HEK293 (cell line): ENCODE measurements around the gene PIGR.

Source experiments
- CTCF ChIA-PET: fragments of 350-600 bp; formaldehyde crosslinking; extraction: SDS; loops from one replicate; lab custom pipeline; 2021; ENCODE audit warnings: antibody characterized with exemption; lab: Yijun Ruan, JAX
- POLR2A ChIA-PET: fragments of 300-600 bp; formaldehyde crosslinking; extraction: SDS; loops from one replicate; lab custom pipeline; 2020; ENCODE audit warnings: antibody characterized with exemption, inconsistent platforms; lab: Yijun Ruan, JAX
- H3K27ac ChIP-seq: fragments of 200-500 bp; sonication (Bioruptor generic); 2 replicates; pipeline ENCODE4 v1.5.1; 2014; ENCODE audit warnings: low read depth, low read length, control low read depth, inconsistent platforms; ENCODE audit errors: extremely low read depth
- H3K36me3 ChIP-seq, 2 experiments: fragments of 200-500 bp in 1 of 2; sonication (Bioruptor generic) in 1 of 2; 1 replicate in 1 of 2; 2 replicates in 1 of 2; pipeline ENCODE4 v1.5.1; 2014 to 2017; ENCODE audit warnings: inconsistent platforms in 2 of 2, low read length in 2 of 2; ENCODE audit not compliant: control insufficient read depth in 2 of 2, insufficient read depth in 1 of 2
- H3K4me1 ChIP-seq: fragments of 200-500 bp; sonication (Bioruptor generic); 2 replicates; pipeline ENCODE4 v1.5.1; 2014; ENCODE audit warnings: mild to moderate bottlenecking, low read length, inconsistent platforms; ENCODE audit not compliant: control insufficient read depth, insufficient read depth
- H3K4me3 ChIP-seq: 2 replicates; pipeline ENCODE4 v1.5.1; 2011; ENCODE audit warnings: low read depth, mild to moderate bottlenecking, control low read depth, low read length, moderate library complexity
- H3K9me3 ChIP-seq: fragments of 200-500 bp; sonication (Bioruptor generic); 2 replicates; pipeline ENCODE4 v1.5.1; 2014; ENCODE audit warnings: low read depth, low read length, inconsistent platforms; ENCODE audit not compliant: control insufficient read depth, insufficient read depth
- ELK4 ChIP-seq: IDR thresholded peaks from 2 replicates; pipeline ENCODE4 v1.6.1; 2011; ENCODE audit warnings: mild to moderate bottlenecking, low read depth, low read length, borderline replicate concordance
- GLI4 ChIP-seq: fragments of 450-650 bp; formaldehyde crosslinking; IDR thresholded peaks from 2 replicates; pipeline ENCODE4 v1.5.1; 2016; ENCODE audit warnings: missing biosample characterization, missing genetic modification characterization
- KLF1 ChIP-seq: fragments of 450-650 bp; formaldehyde crosslinking; IDR thresholded peaks from 2 replicates; pipeline ENCODE4 v1.5.1; 2016; ENCODE audit warnings: missing biosample characterization, missing genetic modification characterization
- MEIS1 ChIP-seq: sonication (generic); formaldehyde crosslinking; IDR thresholded peaks from 2 replicates; pipeline ENCODE4 v1.8.1; 2022; ENCODE audit warnings: missing genetic modification reagents, mild to moderate bottlenecking, borderline replicate concordance
- PRDM1 ChIP-seq: fragments of 450-650 bp; formaldehyde crosslinking; IDR thresholded peaks from 2 replicates; pipeline ENCODE4; 2016; ENCODE audit warnings: missing biosample characterization, missing genetic modification characterization
- REPIN1 ChIP-seq: fragments of 450-650 bp; formaldehyde crosslinking; IDR thresholded peaks from 2 replicates; pipeline ENCODE4 v1.5.1; 2017; ENCODE audit warnings: missing biosample characterization, missing genetic modification characterization, low read depth
- SP2 ChIP-seq: fragments of 450-650 bp; formaldehyde crosslinking; IDR thresholded peaks from 2 replicates; pipeline ENCODE4 v1.5.1; 2016; ENCODE audit warnings: missing biosample characterization, missing genetic modification characterization
- YY1 ChIP-seq: fragments of 450-650 bp; formaldehyde crosslinking; IDR thresholded peaks from 2 replicates; pipeline ENCODE4 v1.5.1; 2018; ENCODE audit warnings: missing biosample characterization, missing genetic modification characterization
- ZEB2 ChIP-seq: fragments of 450-650 bp; formaldehyde crosslinking; IDR thresholded peaks from 2 replicates; pipeline ENCODE4 v1.5.1; 2016; ENCODE audit warnings: missing biosample characterization, missing genetic modification characterization
- ZNF138 ChIP-seq: fragments of 450-650 bp; formaldehyde crosslinking; IDR thresholded peaks from 2 replicates; pipeline ENCODE4 v1.5.1; 2016; ENCODE audit warnings: missing biosample characterization, missing genetic modification characterization, borderline replicate concordance
- ZNF155 ChIP-seq: fragments of 450-650 bp; formaldehyde crosslinking; IDR thresholded peaks from 2 replicates; pipeline ENCODE4 v1.5.1; 2016; ENCODE audit warnings: missing biosample characterization, missing genetic modification characterization
- ZNF266 ChIP-seq: fragments of 450-650 bp; formaldehyde crosslinking; IDR thresholded peaks from 2 replicates; pipeline ENCODE4 v1.5.1; 2016; ENCODE audit warnings: missing biosample characterization, missing genetic modification characterization, low read depth
- ZNF366 ChIP-seq: fragments of 450-650 bp; formaldehyde crosslinking; conservative IDR thresholded peaks from 2 replicates; pipeline ENCODE4 v1.5.1; 2016; ENCODE audit warnings: missing biosample characterization, missing genetic modification characterization
- ZNF426 ChIP-seq: fragments of 450-650 bp; formaldehyde crosslinking; IDR thresholded peaks from 2 replicates; pipeline ENCODE4 v1.5.1; 2017; ENCODE audit warnings: missing biosample characterization, missing genetic modification characterization, mild to moderate bottlenecking, inconsistent platforms, moderate library complexity
- ZNF510 ChIP-seq: fragments of 450-650 bp; formaldehyde crosslinking; IDR thresholded peaks from 2 replicates; pipeline ENCODE4 v1.5.1; 2018; ENCODE audit warnings: mild to moderate bottlenecking, missing genetic modification characterization, missing biosample characterization; ENCODE audit not compliant: insufficient replicate concordance
- ZNF514 ChIP-seq: fragments of 450-650 bp; formaldehyde crosslinking; IDR thresholded peaks from 2 replicates; pipeline ENCODE4 v1.5.1; 2016; ENCODE audit warnings: missing biosample characterization, missing genetic modification characterization
- ZNF610 ChIP-seq: fragments of 450-650 bp; formaldehyde crosslinking; IDR thresholded peaks from 2 replicates; pipeline ENCODE4 v1.5.1; 2016; ENCODE audit warnings: missing biosample characterization, missing genetic modification characterization, borderline replicate concordance
- ZNF639 ChIP-seq: fragments of 450-650 bp; formaldehyde crosslinking; IDR thresholded peaks from 2 replicates; pipeline ENCODE4 v1.5.1; 2016; ENCODE audit warnings: missing biosample characterization, missing genetic modification characterization
- ZNF664 ChIP-seq: fragments of 450-650 bp; formaldehyde crosslinking; IDR thresholded peaks from 2 replicates; pipeline ENCODE4 v1.5.1; 2016; ENCODE audit warnings: missing biosample characterization, missing genetic modification characterization
- ZSCAN4 ChIP-seq: fragments of 450-650 bp; formaldehyde crosslinking; IDR thresholded peaks from 2 replicates; pipeline ENCODE4 v1.5.1; 2017; ENCODE audit warnings: missing biosample characterization, missing genetic modification characterization

The PIGR gene

GRCh38 chr1:206900149-206900548 lies 46.1 kb downstream of the PIGR start:
- Histone ChIP-seq H3K9me3 (no peaks in the 10 kb centered on the region), H3K4me3 (no peak overlapping the region), H3K36me3 (no peaks in the 10 kb centered on the region), H3K27ac (no peak overlapping the region), H3K4me1 (no peaks in the 10 kb centered on the region; the same call in 1 of the 2 replicates)
- ChIA-PET POLR2A (no interaction called here), CTCF (interaction anchor here (2.6 to 3.4 kb wide), 2 partner anchors 12 to 35 kb away, joined by 11 to 12 read pairs; partner anchors contain the start of gene IL20)
- TF ChIP-seq ZNF426 (tag by site-specific recombination) (no peak), ELK4 (no peak), KLF1 (tag by site-specific recombination) (no peak), MEIS1 (CRISPR knock-in tag) (no peak), REPIN1 (tag by site-specific recombination) (no peak), PRDM1 (tag by site-specific recombination) (no peak), SP2 (no peak), ZNF639 (tag by site-specific recombination) (no peak), ZNF155 (tag by site-specific recombination) (no peak), ZNF266 (tag by site-specific recombination) (no peak), ZNF664 (tag by site-specific recombination) (no peak), ZSCAN4 (tag by site-specific recombination) (no peak), ZEB2 (tag by site-specific recombination) (no peak), ZNF510 (no peak), YY1 (tag by site-specific recombination) (no peak), ZNF138 (tag by site-specific recombination) (no peak)

- CTCF ChIA-PET, result interaction anchor here (2.6 to 3.4 kb wide), 2 partner anchors 12 to 35 kb away, joined by 11 to 12 read pairs; partner anchors contain the start of gene IL20
- H3K9me3 ChIP-seq, result no peaks in the 10 kb centered on the region
- POLR2A ChIA-PET, result no interaction called here
- no peak overlapping the region for H3K4me3 ChIP-seq
- H3K36me3 ChIP-seq, result no peaks in the 10 kb centered on the region
- H3K27ac ChIP-seq, result no peak overlapping the region
- TF ChIP-seq ZNF610, result no peak
- TF ChIP-seq ZNF514 (tag by site-specific recombination), result no peak
- TF ChIP-seq ZSCAN4 (tag by site-specific recombination), result no peak
- no peak for TF ChIP-seq ZNF366 (tag by site-specific recombination)
- TF ChIP-seq GLI4 (tag by site-specific recombination), result no peak
- no peaks in the 10 kb centered on the region; the same call in 1 of the 2 replicates for H3K4me1 ChIP-seq
These were observed 46.5 kb downstream of the PIGR start for GRCh38 chr1:206899717-206900116.
